Cardiac septum (tissue), 1 donor: Measurements from ENCODE around the gene IGSF9B. TPM values are rescaled to one million over a fixed set of nuclear protein-coding genes. Genes with fewer than 3 reads are reported as not detected.
"Not testable (repeated sequence)": the region's sequence is repeated elsewhere in the genome, so short reads cannot be mapped to it uniquely, and the experiment has no call there.

ENCODE experiments used
- DNase-seq: peaks from one replicate; pipeline ENCODE4 v3.0.0-alpha.2; 2020; ENCODE audit warnings: low spot score
- intact Hi-C: fragments of 100-400 bp; cut with DNase I; formaldehyde crosslinking; loops from one replicate; pipeline ENCODE4 v1.14.0; 2022
- long read RNA-seq: library from polyadenylated mRNA; unstranded; transcript quantifications from one replicate; pipeline ENCODE4 v2.0.0, GENCODE V29; 2021
- total RNA-seq: library from RNA; stranded (reverse); fragmentation: NEBNext Ultra II Directional; extraction: Animal tissue kit (Norgen Biotek cat#: 25700); gene quantifications from one replicate; pipeline ENCODE4 v1.2.1, GENCODE V29; 2021
- donor health status: DM: no; HTN: no; CAD: no.

IGSF9B gene, protein sequence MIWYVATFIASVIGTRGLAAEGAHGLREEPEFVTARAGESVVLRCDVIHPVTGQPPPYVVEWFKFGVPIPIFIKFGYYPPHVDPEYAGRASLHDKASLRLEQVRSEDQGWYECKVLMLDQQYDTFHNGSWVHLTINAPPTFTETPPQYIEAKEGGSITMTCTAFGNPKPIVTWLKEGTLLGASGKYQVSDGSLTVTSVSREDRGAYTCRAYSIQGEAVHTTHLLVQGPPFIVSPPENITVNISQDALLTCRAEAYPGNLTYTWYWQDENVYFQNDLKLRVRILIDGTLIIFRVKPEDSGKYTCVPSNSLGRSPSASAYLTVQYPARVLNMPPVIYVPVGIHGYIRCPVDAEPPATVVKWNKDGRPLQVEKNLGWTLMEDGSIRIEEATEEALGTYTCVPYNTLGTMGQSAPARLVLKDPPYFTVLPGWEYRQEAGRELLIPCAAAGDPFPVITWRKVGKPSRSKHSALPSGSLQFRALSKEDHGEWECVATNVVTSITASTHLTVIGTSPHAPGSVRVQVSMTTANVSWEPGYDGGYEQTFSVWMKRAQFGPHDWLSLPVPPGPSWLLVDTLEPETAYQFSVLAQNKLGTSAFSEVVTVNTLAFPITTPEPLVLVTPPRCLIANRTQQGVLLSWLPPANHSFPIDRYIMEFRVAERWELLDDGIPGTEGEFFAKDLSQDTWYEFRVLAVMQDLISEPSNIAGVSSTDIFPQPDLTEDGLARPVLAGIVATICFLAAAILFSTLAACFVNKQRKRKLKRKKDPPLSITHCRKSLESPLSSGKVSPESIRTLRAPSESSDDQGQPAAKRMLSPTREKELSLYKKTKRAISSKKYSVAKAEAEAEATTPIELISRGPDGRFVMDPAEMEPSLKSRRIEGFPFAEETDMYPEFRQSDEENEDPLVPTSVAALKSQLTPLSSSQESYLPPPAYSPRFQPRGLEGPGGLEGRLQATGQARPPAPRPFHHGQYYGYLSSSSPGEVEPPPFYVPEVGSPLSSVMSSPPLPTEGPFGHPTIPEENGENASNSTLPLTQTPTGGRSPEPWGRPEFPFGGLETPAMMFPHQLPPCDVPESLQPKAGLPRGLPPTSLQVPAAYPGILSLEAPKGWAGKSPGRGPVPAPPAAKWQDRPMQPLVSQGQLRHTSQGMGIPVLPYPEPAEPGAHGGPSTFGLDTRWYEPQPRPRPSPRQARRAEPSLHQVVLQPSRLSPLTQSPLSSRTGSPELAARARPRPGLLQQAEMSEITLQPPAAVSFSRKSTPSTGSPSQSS (N-terminal part only)
- total RNA-seq, result 85.3 TPM
- long read RNA-seq, partial matches to known transcripts, result 7 of 30 reads
- long read RNA-seq, other reads (novel, unspliced or antisense), result 21 of 30 reads

DNA sequence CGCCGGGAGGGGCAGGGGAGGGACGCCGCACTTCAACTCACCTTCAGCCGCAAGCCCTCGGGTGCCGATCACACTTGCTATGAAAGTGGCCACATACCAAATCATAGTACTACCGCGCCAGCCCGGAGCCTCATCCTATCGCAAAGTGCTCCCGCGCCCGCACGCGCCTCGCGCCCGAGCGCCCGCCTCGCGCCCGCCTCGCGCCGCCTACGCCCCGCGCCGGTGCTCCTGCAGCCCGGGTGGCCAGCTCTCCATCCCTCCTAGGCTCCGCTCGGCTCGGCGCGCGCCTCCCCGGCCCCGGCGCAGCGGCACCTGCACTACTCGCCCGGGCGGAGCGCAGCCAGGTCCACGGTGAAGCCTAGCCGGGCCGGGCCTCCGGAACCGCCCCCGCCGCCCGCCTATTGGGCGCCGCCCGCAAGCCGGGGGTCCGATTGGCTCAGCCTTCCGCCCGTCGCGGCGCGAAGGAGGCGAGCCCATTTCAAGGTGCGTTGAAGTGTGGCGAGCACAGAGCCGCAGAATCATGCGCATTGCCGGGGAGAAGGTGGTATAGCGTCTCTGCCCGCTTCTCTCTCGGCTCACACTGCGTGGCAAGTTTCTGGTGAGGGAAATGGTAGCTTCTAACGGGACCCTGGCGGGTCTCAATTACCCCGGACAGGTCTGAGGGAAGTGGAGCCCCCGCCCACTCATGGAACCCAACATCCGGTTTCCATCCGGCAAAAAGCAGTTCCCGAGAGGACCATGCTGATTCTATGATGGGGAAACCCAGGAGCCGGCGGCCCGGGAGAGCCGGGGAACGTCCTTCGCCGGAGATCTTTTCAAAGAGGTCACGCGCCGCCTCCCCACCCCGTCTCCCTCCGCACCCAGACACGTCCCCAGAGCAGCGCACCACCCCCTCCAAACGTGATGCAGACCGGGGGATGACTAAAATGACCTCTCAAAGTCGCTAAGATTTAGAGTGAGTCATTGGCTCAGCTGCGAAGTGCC, at the start of gene IGSF9B:
Gene IGSF9B, minus strand, starts transcription at position 319 of the 984 bp plus-strand sequence. Its CDS starts 214 bp downstream, at position 105.
- peak; percentile 92 for DNase-seq
- intact Hi-C loops, result no loop called here

DNA sequence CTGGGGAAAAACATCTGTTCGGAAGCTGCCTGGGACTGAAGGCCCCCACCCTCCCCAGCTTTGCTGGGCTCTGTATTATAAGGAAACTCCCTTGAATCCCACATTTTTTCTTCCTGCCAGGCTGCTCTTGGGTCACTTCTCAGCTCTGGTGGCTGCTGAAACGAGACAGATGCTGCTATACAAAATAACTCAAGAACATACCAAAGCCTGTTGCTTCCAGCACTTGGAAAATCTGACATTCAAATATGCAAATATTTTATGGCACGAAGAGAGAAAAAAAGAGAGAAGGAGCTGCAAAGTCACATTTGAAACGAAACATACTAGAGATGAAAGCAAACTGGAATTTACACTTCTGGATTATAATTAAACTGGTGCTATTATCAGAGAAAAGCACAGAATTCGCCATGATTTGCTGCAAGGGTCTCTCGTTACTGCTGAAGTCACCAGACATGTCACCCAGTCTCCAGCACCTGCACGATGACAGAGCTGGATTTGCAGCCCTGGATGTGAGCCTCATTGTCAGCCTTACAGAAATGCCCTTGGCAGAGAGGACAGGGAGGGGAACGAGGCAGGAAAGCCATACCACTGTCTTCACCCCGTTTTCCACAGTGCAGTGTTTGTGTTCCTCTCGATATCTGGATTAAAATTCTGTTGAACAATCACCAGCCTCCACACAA, 47.9 kb upstream of the IGSF9B start:
- intact Hi-C loops, result no loop called here
- DNase-seq, result no peak

DNA sequence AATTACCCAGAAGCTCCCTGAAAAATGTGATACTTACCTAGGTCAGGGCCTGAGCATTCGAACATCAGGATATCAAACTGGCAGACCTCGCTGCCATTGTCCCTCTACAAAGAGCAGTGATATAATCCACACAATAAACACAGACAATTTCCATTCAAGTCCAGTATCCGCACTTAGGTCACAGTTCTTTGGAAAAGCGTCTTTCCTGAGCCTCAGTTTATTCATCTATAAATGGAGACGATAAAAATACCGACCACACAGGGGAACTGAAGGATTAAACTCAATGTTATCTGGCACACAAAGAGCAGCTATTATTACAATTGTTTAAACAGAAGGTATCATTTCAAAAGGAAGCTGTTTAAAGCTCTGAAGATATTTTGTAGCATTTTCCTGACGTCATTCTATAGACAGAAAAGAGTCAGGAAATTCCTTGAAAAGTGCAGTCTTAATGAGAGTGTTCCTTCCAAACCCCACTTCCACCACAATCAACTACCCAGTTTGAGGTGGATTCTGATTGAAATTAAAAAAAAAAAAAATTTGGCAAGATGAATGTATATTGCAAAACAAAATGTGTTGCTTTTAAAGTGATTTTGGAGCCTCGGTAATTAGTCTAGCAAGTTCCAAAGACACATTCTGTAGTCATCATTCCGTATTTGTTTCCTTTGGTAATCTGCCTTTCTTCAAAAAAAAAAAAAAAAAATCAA, 47.2 kb upstream of the IGSF9B start:
- no peak for DNase-seq
- intact Hi-C loops, result no loop called here

DNA sequence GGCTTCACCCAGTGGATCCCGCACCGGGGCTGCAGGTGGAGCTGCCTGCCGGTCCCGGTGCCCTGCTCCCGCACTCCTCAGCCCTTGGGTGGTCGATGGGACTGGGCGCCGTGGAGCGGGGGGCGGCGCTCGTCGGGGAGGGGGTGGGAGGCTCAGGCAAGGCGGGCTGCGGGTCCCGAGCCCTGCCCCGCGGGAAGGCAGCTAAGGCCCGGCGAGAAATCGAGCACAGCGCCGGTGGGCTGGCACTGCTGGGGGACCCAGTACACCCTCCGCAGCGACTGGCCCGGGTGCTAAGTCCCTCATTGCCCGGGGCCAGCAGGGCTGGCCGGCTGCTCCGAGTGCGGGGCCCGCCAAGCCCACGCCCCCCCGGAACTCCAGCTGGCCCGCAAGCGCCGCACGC, 46.1 kb upstream of the IGSF9B start:
- intact Hi-C loops, DNase-seq: not testable (repeated sequence)

DNA sequence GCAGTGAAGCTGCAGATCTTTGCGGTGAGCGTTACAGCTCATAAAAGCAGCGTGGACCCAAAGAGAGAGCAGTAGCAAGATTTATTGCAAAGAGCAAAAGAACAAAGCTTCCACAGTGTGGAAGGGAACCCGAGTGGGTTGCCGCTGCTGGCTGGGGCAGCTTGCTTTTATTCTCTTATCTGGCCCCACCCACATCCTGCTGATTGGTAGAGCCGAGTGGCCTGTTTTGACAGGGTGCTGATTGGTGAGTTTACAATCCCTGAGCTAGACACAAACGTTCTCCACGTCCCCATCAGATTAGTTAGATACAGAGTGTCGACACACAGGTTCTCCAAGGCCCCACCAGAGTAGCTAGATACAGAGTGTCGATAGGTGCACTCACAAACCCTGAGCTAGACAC, 45.6 kb upstream of the IGSF9B start:
- intact Hi-C loops, DNase-seq: not testable (repeated sequence)

DNA sequence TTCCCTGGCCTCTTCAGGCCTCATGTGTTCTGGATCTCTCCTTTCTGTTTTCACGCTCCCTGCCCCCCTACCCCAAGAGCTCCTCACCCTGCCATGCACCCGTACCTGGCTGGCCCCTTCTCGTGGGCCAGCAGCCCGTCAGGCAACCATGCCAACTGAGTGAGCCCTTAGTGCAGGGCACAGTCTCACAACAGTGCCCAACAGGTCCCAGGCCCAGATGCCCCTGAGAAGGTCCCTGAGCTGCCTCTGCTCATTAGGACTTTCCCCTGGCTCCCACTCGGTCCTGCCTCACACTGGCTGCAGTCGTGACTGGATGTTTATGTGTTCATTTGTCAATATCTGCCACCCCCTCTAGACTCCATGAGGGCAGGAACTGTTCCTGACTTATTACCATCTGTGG, 44.8 kb upstream of the IGSF9B start:
- intact Hi-C loops, result no loop called here
- no peak for DNase-seq

DNA sequence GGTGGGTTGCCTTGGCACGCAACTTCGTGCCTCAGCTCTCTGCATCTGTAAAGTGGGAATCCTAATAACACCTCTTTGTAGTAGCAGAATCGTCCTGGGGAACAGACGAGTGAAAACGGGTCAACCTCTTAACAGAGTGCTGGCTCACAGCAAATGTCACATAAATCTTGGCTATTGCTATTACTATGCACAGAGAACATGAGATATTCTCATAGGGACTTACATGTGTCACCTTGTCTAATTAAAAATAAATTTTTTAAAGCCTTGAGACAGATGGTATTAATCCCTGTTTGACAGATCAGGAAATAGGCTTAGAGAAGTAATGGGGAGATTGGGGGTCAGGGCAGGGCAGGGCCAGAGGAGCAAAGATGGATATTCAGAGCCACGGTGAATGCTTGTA, 44.3 kb upstream of the IGSF9B start:
- intact Hi-C loops, result no loop called here
- no peak for DNase-seq

DNA sequence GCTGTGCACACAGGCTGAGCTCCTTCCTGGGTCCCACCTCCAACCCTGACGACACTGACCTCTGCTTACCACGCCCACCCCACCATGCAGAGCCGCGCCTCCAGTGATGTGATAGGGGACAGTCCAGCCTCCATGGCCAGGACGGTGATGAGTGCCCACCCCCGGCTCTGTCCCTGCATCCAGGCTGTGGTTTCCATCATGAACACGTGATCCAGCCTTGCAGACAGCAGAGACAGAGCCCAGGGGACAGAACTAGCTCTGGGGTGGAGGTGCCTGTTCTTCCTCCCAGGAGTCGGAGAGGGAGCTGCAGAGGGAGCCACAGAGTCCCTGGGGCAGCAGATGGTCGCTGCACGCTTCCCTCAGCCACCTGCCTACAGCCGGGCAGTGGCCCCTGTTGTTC, 42.6 kb upstream of the IGSF9B start:
- intact Hi-C loops, result no loop called here
- DNase-seq, result no peak

DNA sequence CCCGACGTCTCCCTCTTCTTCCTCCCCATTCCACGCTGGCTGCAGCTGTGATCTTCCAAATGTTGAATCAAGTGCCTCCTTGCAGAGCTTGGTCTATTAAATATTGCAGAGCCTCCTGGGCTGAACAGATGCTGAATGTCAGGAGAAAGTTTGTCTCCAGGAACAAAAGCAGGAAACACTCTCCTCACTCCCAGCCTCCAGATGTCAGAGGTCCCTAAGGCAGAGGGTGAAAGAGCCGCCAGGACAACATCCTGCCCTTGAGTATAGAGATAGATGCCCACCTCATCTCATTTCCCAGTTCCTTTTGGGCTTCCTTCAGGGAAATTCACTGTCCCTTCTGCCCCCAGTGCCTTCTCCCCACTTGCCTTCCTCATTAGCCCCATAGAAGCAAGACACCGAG, 40.8 kb upstream of the IGSF9B start:
- DNase-seq, result no peak

DNA sequence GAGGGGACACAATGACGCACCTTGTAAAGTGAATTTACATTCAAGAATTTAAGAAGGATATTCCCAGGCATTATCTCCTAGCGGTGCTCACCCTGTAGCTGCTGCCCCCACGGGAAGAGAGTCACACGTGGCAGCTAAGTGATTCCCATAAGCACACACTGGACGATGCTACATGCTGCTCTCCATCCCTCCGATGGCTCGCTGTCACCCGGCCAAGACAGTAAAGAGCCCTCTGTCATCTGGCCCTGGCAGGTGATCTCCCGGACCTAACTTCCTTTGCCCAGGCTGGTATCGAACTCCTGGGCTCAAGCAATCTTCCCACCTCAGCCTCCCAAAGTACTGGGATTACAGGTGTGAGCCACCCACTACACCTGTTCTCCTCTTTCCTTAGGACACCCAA, 39.9 kb upstream of the IGSF9B start:
- DNase-seq, result no peak
- intact Hi-C loops, result no loop called here

More for the DNA sequence above, 40.8 kb upstream of the IGSF9B start:
- intact Hi-C loops, result no loop called here

DNA sequence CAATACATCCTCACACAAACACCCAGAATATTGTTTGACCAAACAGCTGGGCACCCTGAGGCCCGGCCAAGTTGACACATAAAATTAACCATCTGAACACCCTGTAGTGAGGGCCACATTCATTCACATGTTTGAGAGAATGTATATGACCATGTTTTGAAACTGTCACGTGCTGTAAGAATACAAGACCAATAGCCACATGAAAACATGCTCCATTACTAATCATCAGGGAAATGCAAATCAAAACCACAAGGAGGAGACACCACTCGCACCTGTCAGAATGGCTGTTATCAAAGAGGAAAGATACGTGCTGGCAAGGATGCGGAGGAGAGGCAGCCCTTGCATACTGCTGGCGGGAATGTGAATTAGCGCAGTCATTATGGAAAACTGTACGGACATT, 38.3 kb upstream of the IGSF9B start:
- intact Hi-C loops, result no loop called here
- DNase-seq, result no peak

DNA sequence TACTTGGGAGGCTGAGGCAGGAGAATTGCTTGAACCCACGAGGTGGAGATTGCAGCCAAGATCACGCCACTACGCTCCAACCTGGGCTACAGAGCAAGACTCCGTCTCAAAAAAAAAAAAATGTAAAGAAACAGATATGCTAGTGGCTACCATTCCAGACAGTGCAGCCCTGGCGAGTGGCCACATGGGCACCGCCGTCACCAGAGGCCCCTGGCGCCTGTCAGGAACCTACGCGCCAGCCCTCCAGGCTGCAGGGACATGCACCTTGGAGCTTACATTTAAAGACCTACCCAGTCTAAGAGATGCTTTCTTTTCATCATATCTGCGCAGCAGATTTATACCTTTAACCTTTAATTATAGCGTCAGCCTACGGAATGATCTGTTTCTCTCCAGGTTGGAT, 37.2 kb upstream of the IGSF9B start:
- DNase-seq, result no peak
- intact Hi-C loops, result loop anchor here (2.0 kb wide), 1 partner anchor 31 kb away; no protein-coding TSS in a partner anchor

DNA sequence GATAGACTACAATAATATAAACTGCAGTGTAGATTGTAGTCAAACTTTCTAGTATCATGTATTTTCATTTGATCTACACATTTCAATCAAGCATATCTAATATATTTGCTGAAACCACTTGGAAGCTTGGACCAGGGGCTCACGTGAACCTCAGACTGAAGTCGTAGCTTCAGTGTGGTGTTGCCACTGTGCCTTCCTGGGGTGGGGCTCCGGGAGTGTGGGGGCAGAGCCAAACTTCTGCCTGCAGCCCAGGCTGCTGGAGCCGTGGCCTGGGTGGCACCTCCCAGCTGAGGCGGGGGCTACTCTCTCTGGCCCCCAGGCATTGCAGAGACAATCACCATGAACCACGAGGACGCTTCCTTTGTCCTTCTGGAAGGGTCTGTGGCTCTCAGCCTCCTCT, 36.3 kb upstream of the IGSF9B start:
- intact Hi-C loops, result loop anchor here (2.0 kb wide), 1 partner anchor 30 kb away; no protein-coding TSS in a partner anchor
- no peak for DNase-seq

DNA sequence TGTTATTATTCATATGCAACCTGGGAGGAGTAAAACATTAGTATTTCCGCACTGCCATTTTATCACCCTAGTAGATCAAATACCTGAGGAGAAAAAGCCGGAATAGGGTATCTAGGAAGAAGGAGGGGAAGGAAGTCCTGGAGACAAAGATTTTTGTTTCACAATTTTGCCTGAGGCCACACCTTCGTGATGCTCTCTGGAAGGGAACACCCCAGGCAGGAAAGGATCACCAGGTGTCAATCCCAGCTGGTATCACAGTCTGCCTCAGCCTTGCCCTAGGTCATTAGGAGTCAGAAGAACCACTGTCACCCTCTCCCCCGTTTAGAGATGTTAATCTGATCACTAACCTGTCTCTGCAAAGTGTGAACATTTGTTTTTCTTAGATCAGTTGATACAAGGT, 35.4 kb upstream of the IGSF9B start:
- no peak for DNase-seq
- intact Hi-C loops, result loop anchor here (2.0 kb wide), 1 partner anchor 29 kb away; no protein-coding TSS in a partner anchor

DNA sequence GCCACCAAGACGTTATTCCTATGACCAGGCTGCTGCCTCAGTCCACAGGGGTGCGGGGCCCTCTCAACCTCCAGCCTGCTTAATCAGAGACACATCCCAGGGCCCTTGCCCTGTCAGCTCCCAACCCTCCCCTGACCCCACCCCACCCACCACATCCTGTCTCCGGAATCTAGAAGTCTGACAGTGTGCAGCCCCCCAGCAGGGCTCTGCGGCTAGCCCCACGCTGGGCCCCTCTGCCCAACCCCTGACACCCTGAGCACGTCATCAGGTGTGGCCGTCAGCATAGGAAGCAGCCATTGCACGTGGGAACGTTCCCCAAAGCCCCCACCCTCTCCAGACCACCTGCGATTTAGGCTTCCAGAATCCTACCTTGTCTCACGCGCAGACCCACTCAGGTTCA, 34.3 kb upstream of the IGSF9B start:
- DNase-seq, result no peak
- intact Hi-C loops, result no loop called here

DNA sequence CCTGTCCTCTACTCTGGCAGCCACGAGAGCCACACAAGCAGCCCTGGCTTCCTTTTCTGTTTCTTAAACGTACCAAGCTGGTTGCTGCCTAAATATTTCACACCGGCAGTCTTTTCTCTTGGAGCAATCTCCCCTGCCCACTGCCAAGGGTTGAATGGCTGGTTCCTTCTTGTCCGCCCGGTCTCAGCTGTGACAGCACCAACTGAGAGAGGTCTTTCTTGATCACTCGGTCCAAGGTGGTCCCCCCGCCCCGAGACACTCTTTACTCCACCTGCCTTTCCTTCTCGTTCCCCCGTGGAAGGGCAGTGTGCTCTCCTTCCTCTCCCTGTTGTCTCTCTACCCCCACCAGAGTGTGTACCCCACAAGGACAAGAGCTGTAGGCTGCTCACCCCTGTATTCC, 33.7 kb upstream of the IGSF9B start:
- intact Hi-C loops, result no loop called here
- DNase-seq, result no peak

DNA sequence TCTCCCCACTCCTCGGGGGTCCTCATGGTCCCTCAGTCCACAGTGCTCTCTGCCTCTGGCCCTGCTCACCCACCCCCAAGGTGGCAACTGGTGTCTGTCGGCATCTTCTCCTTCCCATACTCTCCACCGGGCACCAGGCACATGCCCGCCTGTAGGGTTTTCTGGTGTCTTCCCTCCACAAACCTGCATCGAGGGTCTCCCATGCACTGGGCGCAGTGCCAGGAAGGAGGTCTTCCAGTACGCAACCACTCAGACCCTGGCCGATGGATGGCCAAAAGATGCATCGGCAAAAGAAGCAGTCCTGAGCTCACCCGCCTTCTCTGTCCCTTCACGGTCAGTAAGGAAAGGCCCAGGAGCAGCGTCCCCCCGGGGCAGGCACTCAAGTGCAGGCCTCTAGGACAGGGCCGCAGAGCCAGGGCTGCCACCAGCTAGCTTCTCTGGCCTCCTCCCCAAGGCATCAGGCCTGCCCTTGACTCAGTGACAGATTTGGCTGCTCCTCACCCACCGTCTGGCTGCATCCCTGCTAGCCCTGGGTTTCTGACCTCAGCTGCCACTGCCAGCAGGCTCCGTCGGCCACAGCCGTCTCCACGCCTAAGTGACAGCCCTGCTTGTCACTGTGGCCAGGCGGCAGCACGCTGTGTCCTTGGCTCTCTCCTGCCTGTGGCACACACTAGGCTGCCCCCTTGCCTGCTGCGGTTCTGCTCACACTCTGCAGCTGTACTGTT, 32.1 kb upstream of the IGSF9B start:
- intact Hi-C loops, result no loop called here
- peak; percentile 82 for DNase-seq
